Endothelial cell of umbilical vein (primary cell): ENCODE results near the gene VPS29. TPM values are rescaled to one million over a fixed set of nuclear protein-coding genes. Genes with fewer than 3 reads are reported as not detected.
A peak's percentile ranks its signal among the peaks of the same experiment; 100 is the strongest.

Source experiments
- BruUV-seq: library from RNA; stranded (reverse); fragments of 400-500 nt; replicated peaks from 2 replicates; lab custom pipeline; 2021; lab: Mats Ljungman, UMichigan
- CTCF ChIA-PET: fragments of 300-600, 350-600 bp; sonication (Branson Sonifier 250); formaldehyde crosslinking; loops from one replicate; lab custom pipeline; 2021; ENCODE audit warnings: antibody characterized with exemption, inconsistent platforms; lab: Charles Lee
- POLR2A ChIA-PET: fragments of 300-600, 350-600 bp; sonication (Branson Sonifier 250); formaldehyde crosslinking; loops from one replicate; lab custom pipeline; 2021; ENCODE audit warnings: antibody characterized with exemption, inconsistent platforms; lab: Charles Lee
- DNase-seq: peaks from one replicate; pipeline ENCODE4 v3.0.0-alpha.2; 2011; ENCODE audit warnings: low read depth, low spot score
- FAIRE-seq: peaks from 2 replicates; lab custom pipeline; 2011; peaks lifted over from hg19 to GRCh38; lab: Jason Lieb, UNC
- H2AFZ ChIP-seq: 2 replicates; pipeline ENCODE4 v1.6.0; 2012; ENCODE audit warnings: low read depth, low read length, control low read depth, inconsistent platforms
- H3K27ac ChIP-seq: 2 replicates; pipeline ENCODE4 v1.5.1; 2011; ENCODE audit warnings: low read depth, mild to moderate bottlenecking, control low read depth, low read length, moderate library complexity; ENCODE audit not compliant: insufficient read depth
- H3K27me3 ChIP-seq, 2 experiments: 2 replicates each; pipeline versions ENCODE4 v1.6.0 to v1.6.1; 2011; ENCODE audit warnings: low read length in 2 of 2, mixed read lengths in 1 of 2; ENCODE audit not compliant: control insufficient read depth in 2 of 2, insufficient read depth in 2 of 2
- H3K36me3 ChIP-seq, 2 experiments: 2 replicates in 1 of 2; 3 replicates in 1 of 2; pipeline ENCODE4 v1.5.1; 2011; ENCODE audit warnings: low read length in 2 of 2, mild to moderate bottlenecking in 1 of 2, moderate library complexity in 1 of 2; ENCODE audit not compliant: control insufficient read depth in 2 of 2, insufficient read depth in 2 of 2; ENCODE audit errors: extremely low read depth in 1 of 2
- H3K4me1 ChIP-seq: 3 replicates; pipeline ENCODE4 v1.5.1; 2011; ENCODE audit warnings: mild to moderate bottlenecking, low read length; ENCODE audit not compliant: control insufficient read depth, insufficient read depth; ENCODE audit errors: extremely low read depth
- H3K4me2 ChIP-seq: 2 replicates; pipeline ENCODE4 v1.6.1; 2011; ENCODE audit warnings: low read length, control low read depth, mixed read lengths; ENCODE audit not compliant: insufficient read depth
- H3K4me3 ChIP-seq, 3 experiments: fragments of 200-600 bp in 1 of 3; sonication (generic), shearing (Covaris generic) in 1 of 3; replicated peaks in 1 of 3; 2 replicates each; pipeline ENCODE4 v1.5.1; 2011 to 2016; ENCODE audit warnings: control low read depth in 3 of 3, low read length in 3 of 3, mild to moderate bottlenecking in 2 of 3, inconsistent platforms in 1 of 3, low read depth in 1 of 3, moderate library complexity in 1 of 3; ENCODE audit not compliant: insufficient read depth in 1 of 3
- H3K79me2 ChIP-seq: 2 replicates; pipeline ENCODE4 v1.6.0; 2012; ENCODE audit warnings: low read length, inconsistent platforms; ENCODE audit not compliant: control insufficient read depth, insufficient read depth
- H3K9ac ChIP-seq: replicated peaks from 2 replicates; pipeline ENCODE3; 2011; ENCODE audit warnings: low read length, control low read depth; ENCODE audit not compliant: insufficient read depth; ENCODE audit errors: extremely low read depth
- H3K9me1 ChIP-seq: replicated peaks from 3 replicates; pipeline ENCODE4 v1.6.0; 2011; ENCODE audit warnings: mild to moderate bottlenecking, low read length; ENCODE audit not compliant: control insufficient read depth, insufficient read depth; ENCODE audit errors: extremely low read depth
- H3K9me3 ChIP-seq: replicated peaks from 2 replicates; pipeline ENCODE4 v1.5.1; 2012; ENCODE audit warnings: low read length, inconsistent platforms; ENCODE audit not compliant: control insufficient read depth, insufficient read depth
- H4K20me1 ChIP-seq: replicated peaks from 2 replicates; pipeline ENCODE3; 2011; ENCODE audit warnings: mild to moderate bottlenecking, low read length; ENCODE audit not compliant: control insufficient read depth, insufficient read depth; ENCODE audit errors: extremely low read depth
- CTCF ChIP-seq, 2 donors: IDR thresholded peaks; 1 replicate in 1 of 2; 2 replicates in 1 of 2; pipeline ENCODE4 v1.5.1; 2011; ENCODE audit warnings: low read length in 2 of 2, mild to moderate bottlenecking in 2 of 2, moderate library complexity in 2 of 2, control low read depth in 1 of 2, inconsistent platforms in 1 of 2, low read depth in 1 of 2; ENCODE audit not compliant: insufficient read depth in 1 of 2; ENCODE audit errors: extremely low read depth in 1 of 2
- EZH2 ChIP-seq: IDR thresholded peaks from 2 replicates; pipeline ENCODE4 v1.6.1; 2012; ENCODE audit warnings: borderline replicate concordance, low read depth, mild to moderate bottlenecking, moderate library complexity, low read length, inconsistent platforms; ENCODE audit not compliant: severe bottlenecking
- FOS ChIP-seq: IDR thresholded peaks from 2 replicates; pipeline ENCODE4 v1.6.1; 2011; ENCODE audit warnings: mild to moderate bottlenecking, low read length, moderate library complexity, borderline replicate concordance; ENCODE audit not compliant: insufficient read depth
- JUN ChIP-seq: IDR thresholded peaks from 2 replicates; pipeline ENCODE4 v1.6.1; 2011; ENCODE audit warnings: borderline replicate concordance, low read depth; ENCODE audit not compliant: insufficient read length, insufficient read depth
- POLR2A ChIP-seq: IDR thresholded peaks from 2 replicates; pipeline ENCODE4 v1.6.1; 2012; ENCODE audit warnings: low read depth, mild to moderate bottlenecking, control low read depth, low read length
- dilution Hi-C: fragments of 300-500 bp; cut with MboI; formaldehyde crosslinking; loops from one replicate; pipeline ENCODE4 v1.15.0; 2019; ENCODE audit warnings: low sequenced_read_pairs; ENCODE audit not compliant: extremely low pct_ligation_motif_present
- intact Hi-C: fragments of 100-400 bp; cut with micrococcal nuclease; formaldehyde crosslinking; loops from one replicate; pipeline ENCODE4 v1.10.0; 2022
- polyA plus RNA-seq, 4 experiments: library from polyadenylated mRNA; depleted of rRNA in 3 of 4; stranded (reverse) in 3 of 4; unstranded in 1 of 4; fragments of >200 nt; gene quantifications; 2 replicates each; pipeline versions ENCODE4 v1.2.1 to v1.2.3, GENCODE V29; 2011 to 2012; ENCODE audit warnings: missing spikeins in 1 of 4
- total RNA-seq: library from RNA; stranded (reverse); gene quantifications from 2 replicates; pipeline ENCODE4 v1.2.3, GENCODE V29; 2021
- TF ChIP-seq, protein P1 (sequence below): IDR thresholded peaks from 2 replicates; pipeline ENCODE4 v1.6.1; 2011; ENCODE audit not compliant: insufficient read depth, insufficient read length

Gene VPS29
- total and polyA plus RNA-seq, 2 donors (not counting 3 experiments of a cell fraction or from before 2014, with no cell fraction given) = 138 to 155 TPM

DNA sequence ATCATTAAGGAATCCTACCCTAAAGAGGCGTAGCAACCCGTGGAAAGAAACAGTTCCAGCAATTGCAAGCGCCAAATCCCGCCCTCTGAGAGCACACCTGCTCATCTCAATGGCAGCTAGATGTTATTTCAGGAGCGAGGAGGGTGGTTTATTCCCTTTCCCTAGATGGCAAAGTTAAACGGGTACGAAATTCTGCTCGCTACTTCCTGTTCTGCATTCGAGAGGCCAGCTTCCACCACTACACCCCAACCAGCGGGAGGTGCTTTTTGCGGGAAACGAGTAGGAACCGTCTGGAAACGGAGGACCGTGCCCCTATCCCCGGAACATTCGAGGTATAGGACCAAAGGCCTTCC, 536 bp downstream of the VPS29 start:
- H3K27me3 ChIP-seq = no peaks in the 10 kb centered on the region
- dilution Hi-C loops (no loop called here), intact Hi-C loops (loop anchor here (1.0 to 5.0 kb wide), 3 partner anchors 44 to 241 kb away; partner anchors contain the start of gene PPP1CC)
- peak overlapping the region; percentile 70 for H3K4me2 ChIP-seq
- peak overlapping the region; percentile 38 for H2AFZ ChIP-seq
- TF ChIP-seq FOS (no peak), POLR2A (no peak), CTCF (IDR thresholded peaks at IDR 0.05; ENCODE audit: extremely low read depth in 1 of 2, insufficient read depth in 1 of 2, low read depth in 1 of 2, low read length in 2 of 2) (no peak), EZH2 (no peak), JUN (no peak)
- TF ChIP-seq, protein P1, sequence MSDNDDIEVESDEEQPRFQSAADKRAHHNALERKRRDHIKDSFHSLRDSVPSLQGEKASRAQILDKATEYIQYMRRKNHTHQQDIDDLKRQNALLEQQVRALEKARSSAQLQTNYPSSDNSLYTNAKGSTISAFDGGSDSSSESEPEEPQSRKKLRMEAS = no peak
- peak overlapping the region; percentile 58 to 94 (median 80) for H3K4me3 ChIP-seq
- CTCF ChIA-PET = interaction anchor here (1.3 to 5.1 kb wide), 4 partner anchors 33 to 386 kb away, joined by 3 to 40 read pairs (median 10); partner anchors contain the start of genes FAM216A, GPN3 and TCTN1
- H3K9ac ChIP-seq = peak overlapping the region; percentile 82
- BruUV-seq = TSS peak; percentile 38
- no peaks in the 10 kb centered on the region for H3K9me1 ChIP-seq
- peaks cover 13% of the 10 kb centered on the region for H3K4me1 ChIP-seq
- no peaks in the 10 kb centered on the region for H3K9me3 ChIP-seq
- FAIRE-seq (no peak), DNase-seq (peak; percentile 51)
- H4K20me1 ChIP-seq = peaks cover 2% of the 10 kb centered on the region
- peaks cover 0 to 5% of the 10 kb centered on the region in 2 experiments for H3K36me3 ChIP-seq
- H3K79me2 ChIP-seq = peaks cover 44% of the 10 kb centered on the region
- peak overlapping the region; percentile 68 for H3K27ac ChIP-seq
- POLR2A ChIA-PET = no interaction called here
